Tibial nerve (tissue), 3 donors: Measurements from ENCODE around the gene PTPRO.

ENCODE experiments used
- POLR2A ChIP-seq, 2 donors: fragments of 450-650 bp; IDR thresholded peaks; one replicate each; pipeline ENCODE4 v1.6.1; 2017; ENCODE audit warnings: antibody characterized with exemption in 2 of 2, mild to moderate bottlenecking in 2 of 2, moderate library complexity in 2 of 2
- TF ChIP-seq, protein P1 (sequence below), 5 experiments: fragments of 200-600 bp in 3 of 5; fragments of 450-650 bp in 2 of 5; sonication (generic) in 3 of 5; IDR thresholded peaks; one replicate each; pipeline ENCODE4 v1.5.1; 2016 to 2019; ENCODE audit warnings: antibody characterized with exemption in 5 of 5, mild to moderate bottlenecking in 3 of 5, moderate library complexity in 2 of 5

DNA sequence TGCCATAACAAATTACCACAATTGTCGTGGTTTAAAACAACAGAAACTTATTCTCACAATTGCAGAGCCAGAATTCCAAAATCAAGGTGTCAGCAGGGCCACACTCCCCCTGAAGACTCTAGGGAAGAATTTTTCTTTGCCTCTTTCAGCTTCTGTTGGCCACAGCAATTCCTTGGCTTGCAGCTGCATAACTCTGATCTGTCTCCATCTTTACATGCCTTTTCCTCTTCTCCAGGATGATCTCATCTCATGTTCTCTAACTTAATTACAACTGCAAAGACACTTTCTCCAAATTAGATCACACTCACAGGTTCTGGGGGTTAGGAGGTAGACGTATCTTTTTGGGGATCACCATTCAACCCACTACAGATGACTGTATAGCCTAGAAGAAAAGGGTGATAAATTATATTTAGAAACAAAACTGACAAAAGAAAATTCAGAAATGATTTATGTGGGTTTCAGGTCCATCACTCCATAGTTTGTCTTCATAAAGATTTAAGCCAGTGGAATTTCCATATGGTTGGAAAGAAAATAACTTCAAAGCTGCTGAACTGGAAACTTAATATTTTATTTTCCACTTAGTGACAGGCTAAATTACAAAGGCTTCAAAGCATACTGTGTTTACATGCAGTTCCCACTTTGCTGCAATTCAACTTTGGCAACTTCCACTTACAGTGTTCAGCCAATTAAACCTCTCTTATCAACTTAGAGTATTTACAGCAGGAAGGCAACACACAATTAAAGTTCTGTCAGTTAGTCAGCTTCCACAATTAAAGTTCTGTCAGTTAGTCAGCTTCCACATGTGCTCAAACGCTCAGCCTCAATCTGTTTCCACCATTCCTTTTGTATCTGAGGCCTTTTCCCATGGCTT lies 253.6 kb downstream of the PTPRO start:
- TF ChIP-seq, protein P1, sequence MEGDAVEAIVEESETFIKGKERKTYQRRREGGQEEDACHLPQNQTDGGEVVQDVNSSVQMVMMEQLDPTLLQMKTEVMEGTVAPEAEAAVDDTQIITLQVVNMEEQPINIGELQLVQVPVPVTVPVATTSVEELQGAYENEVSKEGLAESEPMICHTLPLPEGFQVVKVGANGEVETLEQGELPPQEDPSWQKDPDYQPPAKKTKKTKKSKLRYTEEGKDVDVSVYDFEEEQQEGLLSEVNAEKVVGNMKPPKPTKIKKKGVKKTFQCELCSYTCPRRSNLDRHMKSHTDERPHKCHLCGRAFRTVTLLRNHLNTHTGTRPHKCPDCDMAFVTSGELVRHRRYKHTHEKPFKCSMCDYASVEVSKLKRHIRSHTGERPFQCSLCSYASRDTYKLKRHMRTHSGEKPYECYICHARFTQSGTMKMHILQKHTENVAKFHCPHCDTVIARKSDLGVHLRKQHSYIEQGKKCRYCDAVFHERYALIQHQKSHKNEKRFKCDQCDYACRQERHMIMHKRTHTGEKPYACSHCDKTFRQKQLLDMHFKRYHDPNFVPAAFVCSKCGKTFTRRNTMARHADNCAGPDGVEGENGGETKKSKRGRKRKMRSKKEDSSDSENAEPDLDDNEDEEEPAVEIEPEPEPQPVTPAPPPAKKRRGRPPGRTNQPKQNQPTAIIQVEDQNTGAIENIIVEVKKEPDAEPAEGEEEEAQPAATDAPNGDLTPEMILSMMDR (IDR thresholded peaks at IDR 0.05): no peak
- TF ChIP-seq POLR2A (IDR thresholded peaks at IDR 0.05): no peak
